Natural killer cell (primary cell): Measurements from ENCODE around the gene CERS6. TPM values are rescaled to one million over a fixed set of nuclear protein-coding genes. Genes with fewer than 3 reads are reported as not detected.

Experiments
- ATAC-seq, 3 donors: fragments of 150-1000 bp in 2 of 3; fragments of 200-7000 bp in 1 of 3; cut with Tn5 transposase; 1 replicate in 1 of 3; 2 replicates in 2 of 3; pipeline ENCODE4 v1.10.0; 2021; ENCODE audit warnings: mild to moderate bottlenecking in 2 of 3, moderate library complexity in 2 of 3
- DNase-seq, 2 donors: peaks; one replicate each; pipeline versions ENCODE4 v3.0.0 to v3.0.0-alpha.2; 2013 to 2021; ENCODE audit warnings: mixed read lengths in 1 of 2
- H3K27ac ChIP-seq: one replicate; pipeline ENCODE4 v1.5.1; 2013; ENCODE audit warnings: mild to moderate bottlenecking, low read length
- H3K27me3 ChIP-seq: one replicate; pipeline ENCODE4 v1.6.1; 2013; ENCODE audit warnings: low read length; ENCODE audit not compliant: control insufficient read depth, insufficient read depth
- H3K36me3 ChIP-seq: one replicate; pipeline ENCODE4 v1.6.1; 2013; ENCODE audit warnings: low read length; ENCODE audit not compliant: control insufficient read depth, insufficient read depth
- H3K4me1 ChIP-seq: one replicate; pipeline ENCODE4 v1.6.1; 2013; ENCODE audit warnings: low read length; ENCODE audit not compliant: control insufficient read depth, insufficient read depth
- H3K4me3 ChIP-seq: one replicate; pipeline ENCODE4 v1.5.1; 2013; ENCODE audit warnings: low read length
- H3K9me3 ChIP-seq: one replicate; pipeline ENCODE4 v1.6.1; 2013; ENCODE audit warnings: low read length; ENCODE audit not compliant: control insufficient read depth, insufficient read depth
- H3K27ac Mint-ChIP-seq, 2 donors: one replicate each; pipeline ENCODE4 v1.8.0; 2022; ENCODE audit warnings: mild to moderate bottlenecking in 2 of 2, mixed read lengths in 2 of 2, moderate library complexity in 1 of 2
- H3K27me3 Mint-ChIP-seq, 2 donors: one replicate each; pipeline ENCODE4 v1.8.0; 2022; ENCODE audit warnings: low read depth in 2 of 2, mixed read lengths in 2 of 2
- H3K36me3 Mint-ChIP-seq: one replicate; pipeline ENCODE4 v1.8.0; 2022; ENCODE audit warnings: mixed read lengths
- H3K4me1 Mint-ChIP-seq, 2 donors: one replicate each; pipeline ENCODE4 v1.8.0; 2022; ENCODE audit warnings: mixed read lengths in 2 of 2
- H3K4me3 Mint-ChIP-seq: one replicate; pipeline ENCODE4 v1.8.0; 2022; ENCODE audit warnings: mild to moderate bottlenecking, moderate library complexity, mixed read lengths
- H3K9me3 Mint-ChIP-seq, 2 donors: one replicate each; pipeline ENCODE4 v1.8.0; 2022; ENCODE audit warnings: mixed read lengths in 2 of 2
- CTCF ChIP-seq: fragments of 200-600 bp; IDR thresholded peaks from one replicate; pipeline ENCODE4 v1.8.0; 2022; ENCODE audit warnings: antibody characterized with exemption
- WGBS: methylation state at CpG from one replicate; pipeline ENCODE4 v1.1.7; 2013; ENCODE audit warnings: missing lambda C conversion rate; ENCODE audit not compliant: insufficient coverage; 5-methylcytosine and 5-hydroxymethylcytosine counted together
- intact Hi-C: fragments of 100-400 bp; cut with micrococcal nuclease; formaldehyde crosslinking; loops from one replicate; pipeline ENCODE4 v1.14.2; 2022
- total RNA-seq, 4 donors: library from RNA; stranded (reverse); fragments of 120-200 nt in 1 of 4; gene quantifications; one replicate each; pipeline versions ENCODE4 v1.2.3 to v1.2.4, GENCODE V29; 2013 to 2022

The CERS6 gene
- total RNA-seq, 3 donors from 2014 or later (not counting 1 experiment from before 2014, with no cell fraction given): 9.1 to 13.5 (median 11.8) TPM

DNA sequence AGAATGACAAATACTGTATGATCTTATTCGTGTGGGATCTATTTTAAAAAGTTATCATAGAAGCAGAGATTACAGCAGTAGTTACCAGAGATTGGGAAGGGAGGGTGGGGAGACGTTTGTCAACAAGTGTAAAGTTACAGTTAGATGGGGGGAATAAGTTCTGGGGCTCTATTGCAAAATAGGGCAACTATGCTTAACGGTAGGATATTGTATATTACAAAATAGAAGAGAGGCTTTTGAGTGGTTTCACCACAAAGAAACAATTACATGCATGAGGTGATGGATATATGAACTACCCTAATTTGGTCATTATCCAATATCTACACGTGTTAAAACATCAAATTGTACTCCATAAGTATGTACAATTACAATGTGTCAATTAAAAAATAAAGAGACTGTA, 223.0 kb downstream of the CERS6 start:
- Histone ChIP-seq H3K27me3 (no peaks in the 10 kb centered on the region), H3K9me3 (no peaks in the 10 kb centered on the region), H3K4me3 (no peak overlapping the region), H3K4me1 (no peaks in the 10 kb centered on the region), H3K27ac (no peak overlapping the region), H3K36me3 (no peaks in the 10 kb centered on the region)
- no peak for ATAC-seq
- peaks cover 4 to 10% of the 10 kb centered on the region in 2 donors for H3K4me1 Mint-ChIP-seq
- H3K9me3 Mint-ChIP-seq: no peaks in the 10 kb centered on the region
- no peaks in the 10 kb centered on the region for H3K36me3 Mint-ChIP-seq
- no peak overlapping the region for H3K27ac Mint-ChIP-seq
- intact Hi-C loops: no loop called here
- 78% methylated on average over 3 of the region's 4 CpGs for WGBS
- no peak for TF ChIP-seq CTCF
- no peak for DNase-seq
- H3K4me3 Mint-ChIP-seq: no peak overlapping the region
- H3K27me3 Mint-ChIP-seq: no peaks in the 10 kb centered on the region

DNA sequence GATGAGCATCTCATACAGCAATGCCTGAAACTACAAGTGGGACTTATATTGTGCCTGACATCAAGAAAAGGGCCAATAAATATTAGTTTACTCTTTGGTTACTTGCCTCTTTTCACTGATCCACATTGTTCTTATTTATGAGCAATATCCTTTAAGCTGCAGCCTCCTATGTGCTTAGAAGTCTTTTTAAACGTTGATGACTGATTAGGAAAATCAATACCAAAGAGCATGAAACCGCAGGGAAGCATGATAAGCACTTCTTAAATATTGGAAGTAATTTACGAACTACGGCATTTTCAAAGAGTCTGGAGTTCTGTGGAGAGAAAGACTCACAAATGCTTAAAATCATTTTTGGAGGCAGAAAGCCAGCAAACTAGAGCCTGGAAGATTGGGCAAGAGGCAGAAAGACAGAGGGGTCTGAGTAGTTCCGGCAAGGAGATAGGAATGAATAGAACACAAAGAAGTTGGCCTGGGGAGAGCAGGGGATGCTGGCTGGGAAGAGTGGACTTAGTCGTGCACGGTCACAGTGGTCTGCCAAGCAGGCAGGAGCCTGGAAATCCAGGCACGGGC, 223.8 kb downstream of the CERS6 start:
- H3K27me3 ChIP-seq: no peaks in the 10 kb centered on the region
- no peak overlapping the region for H3K27ac Mint-ChIP-seq
- DNase-seq: no peak
- H3K4me1 Mint-ChIP-seq: peaks cover 4 to 10% of the 10 kb centered on the region in 2 donors
- no peaks in the 10 kb centered on the region for H3K4me1 ChIP-seq
- no peaks in the 10 kb centered on the region for H3K36me3 ChIP-seq
- H3K9me3 Mint-ChIP-seq: no peaks in the 10 kb centered on the region
- WGBS: 95% methylated on average over 8 of the region's 8 CpGs
- no peak overlapping the region for H3K27ac ChIP-seq
- H3K4me3 ChIP-seq: no peak overlapping the region
- no peaks in the 10 kb centered on the region for H3K27me3 Mint-ChIP-seq
- no peak for TF ChIP-seq CTCF
- ATAC-seq: no peak
- intact Hi-C loops: no loop called here
- no peaks in the 10 kb centered on the region for H3K36me3 Mint-ChIP-seq
- H3K9me3 ChIP-seq: no peaks in the 10 kb centered on the region
- H3K4me3 Mint-ChIP-seq: no peak overlapping the region

DNA sequence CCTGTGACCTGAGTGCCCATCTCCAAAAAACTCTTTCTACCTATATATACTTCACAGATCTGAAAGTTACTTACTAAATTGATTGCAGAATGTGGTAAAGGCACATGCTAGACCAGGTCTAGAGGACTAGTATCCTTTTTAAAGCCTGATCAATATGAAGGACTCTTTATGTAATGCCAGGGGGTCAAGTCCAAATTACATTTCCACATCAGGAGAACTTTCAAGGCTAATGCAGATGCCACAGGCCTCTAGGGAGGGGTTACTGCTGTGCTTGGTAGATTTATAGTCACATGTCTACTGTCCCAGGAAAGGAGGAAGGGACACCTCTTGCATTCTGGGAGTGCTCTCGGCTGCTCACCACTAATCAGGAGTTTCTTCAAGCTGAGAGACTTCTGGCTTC, 227.9 kb downstream of the CERS6 start:
- ATAC-seq (no peak), DNase-seq (no peak)
- no peak overlapping the region for H3K4me3 ChIP-seq
- WGBS: no CpG with 5 or more reads among the region's 1 CpG
- H3K27me3 ChIP-seq: no peaks in the 10 kb centered on the region
- H3K9me3 ChIP-seq: no peaks in the 10 kb centered on the region
- TF ChIP-seq CTCF: no peak
- no peaks in the 10 kb centered on the region for H3K27me3 Mint-ChIP-seq
- H3K36me3 ChIP-seq: no peaks in the 10 kb centered on the region
- intact Hi-C loops: no loop called here
- no peaks in the 10 kb centered on the region for H3K9me3 Mint-ChIP-seq
- H3K4me1 ChIP-seq: no peaks in the 10 kb centered on the region
- no peak overlapping the region for H3K4me3 Mint-ChIP-seq
- H3K36me3 Mint-ChIP-seq: no peaks in the 10 kb centered on the region
- H3K27ac Mint-ChIP-seq: no peak overlapping the region
- H3K27ac ChIP-seq: no peak overlapping the region
- H3K4me1 Mint-ChIP-seq: peaks cover 4 to 13% of the 10 kb centered on the region in 2 donors
